GM21786 (cell line): Measurements from ENCODE around the gene CALR.
A peak's percentile ranks its signal among the peaks of the same experiment; 100 is the strongest.
"Not testable (repeated sequence)": the region's sequence is repeated elsewhere in the genome, so short reads cannot be mapped to it uniquely, and the experiment has no call there.

Experiments used
- ATAC-seq: cut with Tn5 transposase; IDR thresholded peaks from one replicate; pipeline ENCODE4 v1.9.1; 2021; ENCODE audit not compliant: unreplicated experiment

The CALR gene

DNA sequence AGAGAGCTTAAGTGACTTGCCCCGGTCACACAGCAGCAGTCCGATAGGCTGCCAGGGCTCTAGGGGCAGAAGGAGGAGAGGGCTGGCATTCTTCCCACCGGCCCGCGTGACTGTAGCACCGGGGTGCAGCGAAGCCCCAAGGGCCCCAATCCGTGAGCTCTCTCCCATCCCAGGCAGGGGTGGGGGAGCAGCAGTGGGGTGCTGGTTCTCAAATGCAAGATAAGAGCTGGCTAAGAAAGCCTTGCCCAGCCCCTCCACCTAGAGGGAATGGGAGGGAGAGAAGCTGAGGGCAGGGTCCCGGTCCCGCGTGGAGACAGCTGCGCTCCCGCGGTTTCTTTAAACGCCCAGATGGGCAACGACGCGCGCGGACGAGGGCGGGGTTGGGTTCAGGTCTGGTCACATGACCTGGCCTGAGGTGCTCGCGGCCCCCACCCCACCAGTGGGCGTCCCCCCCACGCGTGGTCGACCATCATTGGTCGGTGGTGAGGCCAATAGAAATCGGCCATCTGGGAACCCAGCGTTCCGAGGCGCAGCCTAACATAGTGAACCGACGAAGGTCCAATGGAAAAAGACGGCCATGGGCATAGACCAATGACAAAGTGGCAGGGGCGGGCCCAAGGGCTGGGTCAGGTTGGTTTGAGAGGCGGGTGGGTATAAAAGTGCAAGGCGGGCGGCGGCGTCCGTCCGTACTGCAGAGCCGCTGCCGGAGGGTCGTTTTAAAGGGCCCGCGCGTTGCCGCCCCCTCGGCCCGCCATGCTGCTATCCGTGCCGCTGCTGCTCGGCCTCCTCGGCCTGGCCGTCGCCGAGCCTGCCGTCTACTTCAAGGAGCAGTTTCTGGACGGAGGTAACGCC, at the start of gene CALR:
TSS of gene CALR (plus strand) at position 683 of the 852 bp plus-strand sequence. CDS start at position 754, 71 bp downstream.
- peak; percentile 84 for ATAC-seq

DNA sequence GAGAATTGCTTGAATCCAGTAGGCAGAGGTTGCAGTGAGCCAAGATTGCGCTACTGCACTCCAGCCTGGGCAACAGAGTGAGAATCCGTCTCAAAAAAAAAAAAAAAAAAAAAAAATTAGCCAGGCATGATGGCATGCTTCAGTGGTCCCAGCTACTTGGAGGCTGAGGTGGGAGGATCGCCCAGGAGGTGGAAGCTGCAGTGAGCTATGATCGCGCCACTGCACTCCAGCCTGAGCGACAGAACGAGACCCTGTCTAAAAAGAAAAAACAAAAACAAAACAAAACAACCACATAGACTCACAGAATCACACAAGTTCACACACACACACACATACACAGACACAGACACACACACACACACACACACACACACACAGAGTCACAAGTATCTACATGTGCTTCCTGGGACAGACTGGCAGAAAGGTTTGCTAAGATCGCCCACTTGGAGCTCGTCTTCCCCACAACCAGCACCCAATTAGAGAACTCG, 48.1 kb upstream of the CALR start:
- not testable (repeated sequence) for ATAC-seq

DNA sequence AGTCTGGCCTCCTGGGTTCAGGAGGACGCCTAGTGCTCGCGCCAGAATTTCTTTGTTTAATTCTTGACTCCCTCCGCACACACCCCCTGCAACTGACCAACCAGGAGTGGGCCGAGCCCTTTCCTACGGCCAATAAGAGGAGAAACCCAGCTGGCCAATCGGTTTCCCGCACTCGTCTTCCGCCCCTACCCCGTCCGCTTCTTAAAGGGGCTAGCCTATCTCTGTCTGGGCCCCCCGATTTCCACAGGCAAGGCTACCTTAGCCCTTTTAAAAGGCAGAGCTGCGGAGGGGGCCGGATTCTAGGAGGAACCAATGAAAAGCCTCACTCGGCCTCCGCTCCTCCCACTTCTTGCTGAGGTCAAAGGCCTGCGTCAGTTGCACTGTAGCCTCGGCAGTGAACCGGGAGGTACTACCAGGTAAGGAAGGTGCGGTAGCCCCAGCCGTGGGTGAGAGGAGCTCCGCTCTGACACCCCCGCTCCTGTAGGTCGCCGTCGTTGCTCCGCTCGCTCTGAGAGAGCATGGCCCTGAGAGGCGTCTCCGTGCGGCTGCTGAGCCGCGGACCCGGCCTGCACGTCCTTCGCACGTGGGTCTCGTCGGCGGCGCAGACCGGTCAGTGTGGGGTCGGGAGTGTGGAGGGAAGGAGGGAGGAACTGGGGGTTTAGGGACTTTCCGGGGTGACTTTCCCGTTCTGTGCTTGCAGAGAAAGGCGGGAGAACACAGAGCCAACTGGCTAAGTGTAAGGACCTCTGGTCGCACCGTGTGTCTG, 47.4 kb upstream of the CALR start, which contains the start of gene GCDH:
TSS of gene GCDH (plus strand) at position 374 of the 766 bp plus-strand sequence. CDS start at position 519, 145 bp downstream.
- peak; percentile 95 for ATAC-seq

DNA sequence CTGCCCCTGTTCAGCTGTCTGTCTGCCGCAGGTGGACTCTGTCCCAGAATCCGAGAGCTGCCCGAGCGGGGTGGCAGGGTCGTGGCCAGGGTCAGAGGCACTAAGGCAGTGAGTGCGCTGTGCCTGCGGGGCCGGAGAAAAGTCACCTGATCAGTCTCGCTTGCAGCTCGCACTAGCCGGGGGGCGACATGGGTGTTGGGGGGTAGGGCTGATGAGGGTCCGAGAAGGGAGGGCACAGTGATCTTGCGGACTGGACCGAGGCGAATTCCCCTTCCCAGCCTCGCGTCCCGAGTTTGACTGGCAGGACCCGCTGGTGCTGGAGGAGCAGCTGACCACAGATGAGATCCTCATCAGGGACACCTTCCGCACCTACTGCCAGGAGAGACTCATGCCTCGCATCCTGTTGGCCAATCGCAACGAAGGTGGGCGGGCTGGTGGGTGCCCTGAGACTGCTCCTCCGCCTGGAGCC, 46.8 kb upstream of the CALR start:
- no peak for ATAC-seq

DNA sequence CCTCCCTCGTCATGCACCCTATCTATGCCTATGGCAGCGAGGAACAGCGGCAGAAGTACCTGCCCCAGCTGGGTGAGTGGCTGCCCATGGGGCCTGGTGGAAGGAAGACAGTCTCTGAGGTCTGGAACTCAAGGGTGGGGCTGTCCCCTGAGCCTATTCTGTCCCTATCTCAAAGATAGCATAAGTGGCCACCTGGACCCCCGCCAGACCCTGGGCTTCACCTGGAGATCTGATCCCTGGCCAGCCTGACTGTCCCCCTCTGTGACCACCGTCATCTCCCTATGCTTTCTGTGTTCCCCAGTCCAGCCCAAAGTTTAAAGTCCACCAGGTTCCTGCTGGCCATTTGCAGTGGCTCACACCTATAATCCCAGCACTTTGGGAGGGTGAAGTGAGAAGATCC, 44.8 kb upstream of the CALR start:
- ATAC-seq, result no peak

DNA sequence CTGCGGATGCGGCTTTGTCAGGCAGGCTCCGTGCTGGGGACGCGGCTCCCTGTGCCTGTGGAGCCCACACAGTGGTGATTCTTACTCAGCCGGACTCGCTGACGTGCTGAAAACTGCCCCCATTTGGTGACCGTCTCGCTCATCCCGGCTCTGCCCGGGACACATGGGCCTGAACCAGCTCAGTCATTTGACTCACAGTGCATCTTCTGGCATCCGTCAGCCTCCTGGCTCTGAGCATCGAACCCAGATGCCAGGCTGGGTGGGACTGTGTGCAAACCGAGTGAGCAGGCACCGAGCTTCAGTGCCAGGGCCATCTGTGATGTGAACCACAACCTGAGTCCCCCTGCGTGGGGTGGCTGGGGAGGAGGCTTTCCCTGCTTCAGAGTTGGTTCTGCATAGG, 41.9 kb upstream of the CALR start:
- no peak for ATAC-seq

DNA sequence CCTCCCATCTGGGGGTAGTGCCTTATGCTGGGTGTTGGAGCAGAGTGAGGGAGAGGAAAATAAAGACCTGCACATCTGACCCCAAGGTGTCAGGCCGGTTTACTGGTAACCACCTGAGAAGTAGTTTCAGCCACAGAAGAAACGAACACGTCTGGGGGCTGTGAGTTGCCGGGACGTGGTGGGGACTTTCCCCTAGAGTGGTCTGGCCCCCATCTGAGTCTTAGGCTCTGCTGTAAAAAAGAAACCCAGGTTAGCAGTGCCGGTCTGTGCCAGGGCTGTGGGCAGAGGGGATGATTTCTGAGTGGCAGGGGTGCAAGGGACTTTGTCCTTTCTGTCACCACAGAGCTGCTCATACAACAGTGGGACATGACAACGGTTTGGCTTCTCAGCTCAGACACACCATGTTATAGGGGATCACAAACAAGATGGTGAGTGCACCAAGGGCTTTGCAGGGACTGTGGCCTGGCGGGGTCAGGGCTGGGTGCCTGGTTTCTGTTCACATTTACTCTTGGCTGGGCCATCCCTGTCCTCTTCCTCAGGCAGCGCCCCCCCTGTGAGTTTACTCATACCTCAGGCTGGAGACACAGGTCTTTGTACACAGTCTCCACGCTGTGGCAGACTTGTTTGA, 38.4 kb upstream of the CALR start:
- ATAC-seq, result peak; percentile 84

DNA sequence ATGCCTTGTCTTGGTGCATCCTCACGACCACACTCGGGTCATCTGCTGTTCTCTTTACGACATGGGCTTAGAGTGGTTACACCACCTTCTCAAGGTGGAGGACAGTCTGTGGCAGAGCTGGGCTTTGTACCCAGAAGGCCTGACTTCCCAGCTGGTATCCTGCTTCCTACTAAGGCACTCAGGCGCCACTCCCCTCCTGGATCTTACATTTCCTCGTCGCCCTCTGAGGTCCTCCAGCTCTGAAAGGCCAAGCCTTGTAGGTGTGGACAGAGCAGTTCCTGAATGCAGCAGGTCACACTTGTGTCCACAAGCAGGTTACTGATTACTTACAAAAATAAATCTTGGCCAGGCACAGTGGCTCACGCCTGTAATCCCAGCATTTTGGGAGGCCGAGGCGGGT, 31.2 kb upstream of the CALR start:
- ATAC-seq, result no peak

DNA sequence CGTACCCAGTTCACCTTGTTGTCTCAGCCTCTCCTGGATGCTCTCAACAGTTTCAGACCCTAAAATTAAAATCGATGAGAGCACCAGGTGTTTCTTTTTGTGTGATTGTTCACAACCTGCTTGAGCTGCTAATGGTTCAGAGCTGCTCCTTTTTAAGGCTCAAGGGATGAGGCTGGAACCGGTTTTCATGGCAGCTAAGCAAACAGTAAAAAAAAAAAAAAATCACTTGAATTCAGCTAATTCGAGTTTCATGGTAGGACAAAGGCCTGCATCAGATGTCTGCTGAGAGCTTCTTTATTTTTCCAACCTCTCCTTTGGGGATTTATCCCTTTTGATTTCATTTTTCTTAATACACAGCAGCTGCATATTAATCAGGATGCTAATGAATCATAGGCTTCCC, 25.8 kb upstream of the CALR start:
- no peak for ATAC-seq

DNA sequence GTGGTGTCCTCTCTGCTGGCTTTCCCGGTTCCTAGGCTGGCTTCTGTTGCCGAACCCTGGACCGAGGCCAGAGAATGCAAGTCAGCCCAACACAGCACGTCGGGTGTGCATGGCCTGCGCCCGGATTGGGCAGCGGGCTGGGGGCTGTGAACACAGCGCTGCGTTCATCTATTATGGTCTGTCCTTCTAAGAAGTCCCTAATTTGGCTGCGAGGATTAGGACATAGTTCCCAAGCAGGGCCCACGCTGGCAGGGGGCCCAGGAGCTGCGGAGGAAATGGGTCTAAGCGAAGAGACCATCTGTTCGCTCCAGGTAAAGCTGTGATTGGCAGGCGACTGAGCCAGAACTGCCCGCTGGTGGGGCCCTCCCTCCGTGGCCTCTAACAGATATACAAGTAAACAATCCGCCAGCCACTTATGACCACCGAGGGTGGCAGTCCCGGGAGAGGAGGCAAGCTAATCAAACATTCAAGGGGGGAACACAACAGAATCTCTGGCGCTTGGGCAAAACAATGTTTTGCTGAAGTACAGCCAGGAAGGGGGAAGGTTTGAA, 25.3 kb upstream of the CALR start:
- ATAC-seq, result no peak

DNA sequence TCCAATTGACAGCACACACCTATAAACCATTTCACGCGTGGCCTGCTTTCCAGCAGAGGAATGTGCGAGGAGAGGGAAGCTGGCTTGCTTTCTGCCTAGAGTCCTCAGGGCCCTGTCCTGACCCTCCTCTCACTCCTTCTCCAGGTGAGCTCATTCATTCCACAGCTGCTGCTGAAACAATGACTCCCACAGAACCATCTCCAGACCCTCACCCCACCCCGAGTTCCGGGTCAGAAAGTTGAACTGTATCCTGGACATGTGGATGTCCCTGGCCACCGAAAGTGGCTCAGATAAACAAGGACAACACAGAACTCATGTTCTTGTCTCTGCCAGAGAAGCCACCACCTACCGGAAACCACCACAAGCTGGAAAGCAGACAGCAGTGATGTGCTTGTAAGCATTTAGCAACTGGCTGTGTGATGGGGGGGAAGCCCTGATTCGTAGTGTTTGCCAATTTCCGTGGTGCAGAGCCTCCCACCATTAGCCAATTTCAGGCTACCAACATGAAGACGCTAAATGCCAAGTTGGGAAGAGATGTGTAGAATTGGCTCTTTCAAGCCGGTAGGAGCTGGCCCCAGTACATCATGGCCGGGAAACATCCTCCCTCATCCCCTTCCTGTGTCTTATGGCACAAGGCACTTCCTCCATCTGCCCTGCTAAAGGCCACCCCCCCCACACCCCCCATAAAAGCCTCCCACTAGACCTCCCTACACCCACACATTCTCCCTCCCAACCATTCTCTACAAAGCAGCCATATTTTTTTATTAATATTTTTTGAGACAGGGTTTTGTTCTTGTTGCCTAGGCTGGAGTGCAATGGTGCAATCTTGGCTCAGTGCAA, 24.3 kb upstream of the CALR start:
- ATAC-seq, result no peak

DNA sequence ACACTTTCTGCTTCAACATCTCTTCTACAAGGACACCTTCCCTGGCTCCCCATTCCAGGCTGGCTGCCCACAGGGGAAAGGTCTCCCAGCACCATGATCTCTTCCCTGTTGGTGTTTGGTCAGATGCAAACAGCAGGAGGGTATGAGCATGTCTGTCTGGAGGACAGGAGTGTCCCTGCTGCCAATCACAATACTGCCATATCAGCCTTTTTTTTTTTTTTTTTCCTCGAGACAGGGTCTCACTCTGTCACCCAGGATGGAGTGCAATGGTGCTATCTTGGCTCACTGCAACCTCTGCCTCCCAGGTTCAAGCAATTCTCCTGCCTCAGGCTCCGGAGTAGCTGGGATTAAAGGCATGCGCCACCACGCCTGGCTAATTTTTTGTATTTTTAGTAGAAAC, 22.5 kb upstream of the CALR start:
- ATAC-seq, result not testable (repeated sequence)

DNA sequence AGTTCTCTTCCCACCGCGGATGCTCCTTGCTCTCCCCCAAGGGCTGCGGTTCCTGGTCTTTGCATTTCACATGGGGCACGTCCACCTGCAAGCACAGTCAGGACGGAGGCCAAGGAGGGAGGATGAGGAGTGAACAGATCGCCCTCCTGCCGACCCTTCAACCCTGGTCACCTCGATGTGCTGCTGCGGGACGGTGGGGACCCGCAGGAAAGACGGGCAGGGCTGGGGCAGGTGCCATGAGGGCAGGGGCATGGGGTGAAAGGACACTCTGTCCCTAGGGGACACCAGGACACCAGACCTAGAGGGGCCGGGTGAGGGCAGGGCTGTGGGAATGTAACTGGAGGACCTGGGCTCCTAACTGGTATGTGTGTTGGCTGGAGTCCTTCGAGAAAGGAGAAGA, 20.2 kb upstream of the CALR start:
- ATAC-seq, result no peak

DNA sequence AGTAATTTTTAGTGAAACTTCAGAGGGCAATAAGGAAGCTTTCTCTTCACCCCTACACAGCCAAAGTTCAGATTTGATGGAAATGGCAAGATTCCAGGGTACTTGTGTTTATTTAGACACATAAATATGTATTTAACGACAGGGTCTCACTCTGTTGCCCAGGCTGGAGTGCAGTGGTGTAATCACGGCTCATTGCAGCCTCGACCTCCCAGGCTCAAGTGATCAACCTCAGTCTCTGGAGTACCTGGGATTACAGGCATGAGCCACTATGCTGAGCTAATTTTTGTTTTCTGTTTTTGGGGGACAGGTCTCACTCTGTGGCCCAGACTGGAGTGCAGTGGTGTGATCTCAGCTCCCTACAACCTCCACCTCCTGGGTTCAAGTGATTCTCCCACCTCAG, 17.4 kb upstream of the CALR start:
- no peak for ATAC-seq

DNA sequence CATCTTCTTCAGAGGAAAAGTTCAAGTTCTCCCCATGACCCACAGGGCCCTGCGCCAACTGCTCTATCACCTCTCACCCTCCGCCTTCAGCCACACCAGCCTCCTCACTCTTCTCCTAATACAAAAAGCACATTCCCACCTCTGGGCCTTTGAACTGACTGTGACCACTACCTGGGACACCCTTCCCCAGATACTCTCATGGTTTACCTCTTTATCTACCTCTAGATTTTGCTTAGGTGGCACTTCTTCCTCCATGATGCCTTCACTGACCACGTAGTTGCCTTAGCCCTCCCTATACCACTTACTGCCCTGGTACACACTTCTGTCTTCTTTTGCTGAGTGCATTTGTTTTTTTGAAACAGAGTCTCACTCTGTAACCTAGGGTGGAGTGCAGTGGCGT, 15.4 kb upstream of the CALR start:
- ATAC-seq, result no peak

DNA sequence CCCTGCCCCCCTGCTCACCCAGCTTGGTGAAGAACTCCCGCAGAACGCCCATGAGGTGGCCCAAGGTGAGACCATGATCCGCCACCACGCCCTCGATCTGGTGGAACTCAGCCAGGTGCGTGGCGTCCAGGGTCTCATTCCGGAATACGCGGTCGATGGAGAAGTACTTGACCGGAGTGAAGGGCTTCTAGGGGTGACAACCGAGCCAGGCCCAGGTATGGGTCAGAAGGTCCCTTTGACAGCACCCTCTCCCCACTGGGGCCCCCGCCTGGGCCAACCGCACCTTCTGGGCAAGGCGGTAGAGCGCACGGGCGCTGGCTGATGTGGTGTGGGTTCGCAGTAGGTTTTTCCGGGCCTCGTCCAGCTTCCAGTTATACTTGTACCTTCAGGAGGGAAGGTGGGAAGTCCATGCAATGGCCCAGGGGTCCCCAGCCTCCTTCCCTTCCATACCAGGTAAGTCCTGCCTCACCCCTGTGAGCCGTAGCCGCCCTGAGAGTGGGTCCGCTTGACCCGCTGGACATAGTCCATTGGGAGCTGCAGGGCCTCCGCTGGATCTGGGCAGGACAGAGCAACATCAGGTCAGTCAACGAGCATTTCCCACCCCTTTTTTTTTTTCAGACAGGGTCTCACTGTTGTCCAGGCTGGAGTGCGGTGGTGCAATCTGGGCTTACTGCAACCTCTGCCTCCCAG, 13.6 kb upstream of the CALR start:
- ATAC-seq, result no peak

DNA sequence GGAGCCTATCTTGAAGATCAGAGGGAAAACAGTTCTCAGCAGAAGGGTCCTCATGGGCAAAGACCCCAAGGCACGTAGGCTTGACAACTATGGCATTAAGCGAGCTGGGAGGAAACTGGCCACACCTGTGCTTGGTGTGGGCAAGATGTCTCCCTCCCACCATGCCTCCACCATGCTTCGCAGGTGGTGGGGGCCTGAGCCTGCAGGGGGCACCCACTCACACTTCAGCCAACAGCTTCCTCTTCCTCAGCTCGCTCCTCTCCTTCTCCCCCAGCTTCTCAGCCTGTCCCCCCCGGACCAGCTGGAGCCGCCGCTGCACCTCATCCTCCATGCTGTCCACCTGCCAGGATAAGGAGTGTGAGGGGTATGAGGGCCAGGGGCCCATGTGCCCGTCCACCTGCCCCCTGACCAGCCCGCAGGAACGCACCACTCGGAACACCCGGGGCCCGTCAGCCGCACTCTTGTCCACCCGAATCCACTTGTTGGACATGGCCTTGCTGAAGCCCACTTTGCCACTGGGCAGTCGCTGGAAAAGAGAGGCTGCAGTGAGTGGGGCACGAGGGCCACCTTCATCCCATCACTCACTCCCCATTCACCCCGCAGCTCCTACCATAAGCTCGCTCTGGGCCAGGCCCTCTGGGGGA, 8.3 kb upstream of the CALR start:
- no peak for ATAC-seq

DNA sequence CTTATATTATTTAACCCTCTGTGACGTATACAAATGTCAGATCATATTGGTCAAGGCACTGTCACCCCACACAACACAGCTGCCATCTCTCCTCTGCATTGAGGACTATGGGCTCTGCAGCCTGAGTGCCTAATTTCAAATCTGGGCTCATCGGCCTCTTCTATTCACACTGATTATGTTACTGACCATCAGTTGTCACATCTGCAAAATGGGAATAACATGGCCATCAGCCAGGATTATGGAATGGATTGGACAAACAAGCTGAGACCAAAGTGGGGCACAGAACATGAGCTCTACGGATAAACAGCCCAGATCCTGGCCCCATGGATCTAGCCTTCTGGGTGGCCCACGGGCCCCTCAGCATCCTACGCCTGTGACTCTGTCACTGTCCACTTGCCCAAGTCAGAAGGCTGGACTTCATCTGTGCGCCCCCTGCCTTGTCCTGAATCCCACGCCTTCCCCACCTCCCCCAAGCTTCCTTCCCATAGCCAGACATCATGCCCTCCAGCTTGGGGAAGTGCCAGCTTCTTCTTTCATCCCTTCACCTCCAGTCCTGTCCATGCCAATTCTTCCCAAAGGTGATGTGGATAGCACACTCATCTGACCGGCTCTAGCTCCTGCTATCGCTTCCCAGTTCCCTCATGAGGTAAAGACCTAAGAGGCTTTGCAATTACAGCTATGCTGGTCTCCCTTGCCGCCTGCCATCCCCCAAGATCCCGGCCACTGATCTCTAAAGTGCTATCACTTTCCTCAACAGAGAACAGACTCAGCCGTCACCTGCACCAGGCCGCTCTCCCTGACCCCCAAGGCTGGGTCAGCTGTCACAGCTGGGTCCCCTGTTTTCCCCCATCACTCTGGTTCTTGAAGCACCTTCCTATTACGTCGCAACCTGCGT, 5.8 kb upstream of the CALR start:
- no peak for ATAC-seq
